Spleen (tissue), 11 donors: ENCODE measurements around the gene FHL2. TPM values are rescaled to one million over a fixed set of nuclear protein-coding genes. Genes with fewer than 3 reads are reported as not detected.

ENCODE experiments used
- DNase-seq: peaks from one replicate; pipeline ENCODE4 v3.0.0-alpha.2; 2020
- H3K27ac ChIP-seq, 8 donors: fragments of 200-600 bp; sonication (generic) in 7 of 8; 1 replicate in 4 of 8; 2 replicates in 4 of 8; pipeline versions ENCODE4 v1.5.0 to v1.8.0; 2016 to 2021; ENCODE audit warnings: inconsistent platforms in 4 of 8, mild to moderate bottlenecking in 4 of 8, moderate library complexity in 1 of 8
- H3K27me3 ChIP-seq, 7 donors: fragments of 200-600 bp; sonication (generic) in 6 of 7; replicated peaks in 1 of 7; 1 replicate in 4 of 7; 2 replicates in 3 of 7; pipeline versions ENCODE4 v1.5.0 to v1.8.0; 2016 to 2021; ENCODE audit warnings: inconsistent platforms in 3 of 7, mild to moderate bottlenecking in 1 of 7
- H3K36me3 ChIP-seq, 6 donors: fragments of 200-600 bp; sonication (generic) in 5 of 6; 1 replicate in 4 of 6; 2 replicates in 2 of 6; pipeline versions ENCODE4 v1.5.0 to v1.8.0; 2016 to 2021; ENCODE audit warnings: inconsistent platforms in 2 of 6
- H3K4me1 ChIP-seq, 6 donors: fragments of 200-600 bp; sonication (generic) in 5 of 6; 1 replicate in 3 of 6; 2 replicates in 3 of 6; pipeline versions ENCODE4 v1.5.0 to v1.8.0; 2016 to 2021; ENCODE audit warnings: inconsistent platforms in 3 of 6
- H3K4me3 ChIP-seq, 8 donors: fragments of 200-600 bp; sonication (generic) in 7 of 8; 1 replicate in 4 of 8; 2 replicates in 4 of 8; pipeline versions ENCODE4 v1.5.0 to v1.8.0; 2016 to 2021; ENCODE audit warnings: inconsistent platforms in 4 of 8, mild to moderate bottlenecking in 4 of 8, moderate library complexity in 2 of 8
- H3K9me3 ChIP-seq, 8 donors: fragments of 200-600 bp; sonication (generic) in 7 of 8; 1 replicate in 4 of 8; 2 replicates in 4 of 8; pipeline versions ENCODE4 v1.5.0 to v1.8.0; 2016 to 2021; ENCODE audit warnings: inconsistent platforms in 4 of 8
- POLR2A ChIP-seq, 3 donors: fragments of 450-650 bp; IDR thresholded peaks; one replicate each; pipeline ENCODE4 v1.5.1; 2017; ENCODE audit warnings: antibody characterized with exemption in 3 of 3, mild to moderate bottlenecking in 1 of 3
- POLR2AphosphoS5 ChIP-seq, 3 donors: sonication (generic); formaldehyde crosslinking; IDR thresholded peaks; one replicate each; pipeline ENCODE4 v1.5.1; 2017; ENCODE audit warnings: antibody characterized with exemption in 3 of 3
- WGBS, 5 donors: extraction: QIAGEN DNeasy Blood & Tissue Kit in 3 of 5; methylation state at CpG; one replicate each; pipeline versions ENCODE4 v1.1.5 to v1.1.7; 2013 to 2018; 5-methylcytosine and 5-hydroxymethylcytosine counted together
- intact Hi-C: fragments of 100-400 bp; cut with DNase I; formaldehyde crosslinking; loops from one replicate; pipeline ENCODE4 v1.15.0; 2023; ENCODE audit warnings: low total_unique reads
- polyA plus RNA-seq, 3 donors: library from polyadenylated mRNA; stranded (reverse); fragments of 200-250 nt; gene quantifications; one replicate each; pipeline ENCODE4 v1.2.1, GENCODE V29; 2013
- total RNA-seq, 7 donors: library from RNA; depleted of rRNA in 3 of 7; stranded (reverse); fragments of >200 nt in 3 of 7; fragmentation: NEBNext Ultra II Directional in 4 of 7; extraction: Animal tissue kit (Norgen Biotek cat#: 25700) in 4 of 7; gene quantifications; one replicate each; pipeline versions ENCODE4 v1.1.0 to v1.2.1, GENCODE V29; 2016 to 2021
- TF ChIP-seq, protein P1 (sequence below), 11 experiments: fragments of 200-600 bp in 7 of 11; fragments of 450-650 bp in 4 of 11; sonication (generic) in 4 of 11; IDR thresholded peaks in 8 of 11; conservative IDR thresholded peaks in 3 of 11; 1 replicate in 7 of 11; 2 replicates in 4 of 11; pipeline versions ENCODE4 v1.4.0 to v1.8.0; 2016 to 2021; ENCODE audit warnings: antibody characterized with exemption in 11 of 11, inconsistent platforms in 4 of 11, mild to moderate bottlenecking in 1 of 11
- donor health status: healthy with polysubstance abuse.
- donor health status: DM: no; HTN: no; CAD: no; lungs with moderate emphysema.
- donor health status: DM: no; HTN: no; CAD: no.
- donor health status: Bipolar disorder and iron deficiency.
- donor health status: healthy.
- donor health status: DM: no; HTN: no; CAD: no.
- donor health status: DM: yes; HTN: yes; CAD: no.

The FHL2 gene
- total and polyA plus RNA-seq, 10 donors, result 6.8 to 27.4 (median 18.9) TPM

DNA sequence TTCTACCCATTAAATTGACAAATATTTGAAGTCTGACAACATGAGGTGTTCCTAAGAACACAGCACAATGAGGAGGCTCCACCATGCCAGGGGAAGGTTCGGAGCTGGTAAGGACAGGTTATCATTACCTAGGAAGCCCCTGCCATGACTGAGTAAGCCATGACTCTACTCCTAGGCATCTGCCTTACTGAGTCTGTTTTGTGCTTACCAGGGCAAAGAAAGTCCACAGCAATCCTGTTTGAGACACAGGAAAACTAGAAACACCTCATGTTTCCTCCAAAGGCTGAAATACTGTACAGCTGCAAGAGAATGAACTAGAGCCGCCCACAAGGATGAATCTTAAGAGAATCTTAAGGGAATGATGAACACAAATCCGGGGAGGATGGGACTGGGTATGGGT, 80.9 kb downstream of the FHL2 start:
- Histone ChIP-seq H3K4me3 (no peak overlapping the region), H3K27ac (no peak overlapping the region), H3K9me3 (no peaks in the 10 kb centered on the region), H3K4me1 (peaks cover 0 to 47% (median 10%) of the 10 kb centered on the region in 6 donors), H3K27me3 (no peaks in the 10 kb centered on the region), H3K36me3 (peaks cover 0 to 8% (median 0%) of the 10 kb centered on the region in 6 donors)
- no peak for DNase-seq
- WGBS, 5 donors, result 80 to 97% (median 90%) methylated on average over 3 of the region's 3 CpGs
- no peak for TF ChIP-seq POLR2AphosphoS5 (IDR thresholded peaks at IDR 0.05)
- no peak for TF ChIP-seq POLR2A (IDR thresholded peaks at IDR 0.05)
- TF ChIP-seq, protein P1, sequence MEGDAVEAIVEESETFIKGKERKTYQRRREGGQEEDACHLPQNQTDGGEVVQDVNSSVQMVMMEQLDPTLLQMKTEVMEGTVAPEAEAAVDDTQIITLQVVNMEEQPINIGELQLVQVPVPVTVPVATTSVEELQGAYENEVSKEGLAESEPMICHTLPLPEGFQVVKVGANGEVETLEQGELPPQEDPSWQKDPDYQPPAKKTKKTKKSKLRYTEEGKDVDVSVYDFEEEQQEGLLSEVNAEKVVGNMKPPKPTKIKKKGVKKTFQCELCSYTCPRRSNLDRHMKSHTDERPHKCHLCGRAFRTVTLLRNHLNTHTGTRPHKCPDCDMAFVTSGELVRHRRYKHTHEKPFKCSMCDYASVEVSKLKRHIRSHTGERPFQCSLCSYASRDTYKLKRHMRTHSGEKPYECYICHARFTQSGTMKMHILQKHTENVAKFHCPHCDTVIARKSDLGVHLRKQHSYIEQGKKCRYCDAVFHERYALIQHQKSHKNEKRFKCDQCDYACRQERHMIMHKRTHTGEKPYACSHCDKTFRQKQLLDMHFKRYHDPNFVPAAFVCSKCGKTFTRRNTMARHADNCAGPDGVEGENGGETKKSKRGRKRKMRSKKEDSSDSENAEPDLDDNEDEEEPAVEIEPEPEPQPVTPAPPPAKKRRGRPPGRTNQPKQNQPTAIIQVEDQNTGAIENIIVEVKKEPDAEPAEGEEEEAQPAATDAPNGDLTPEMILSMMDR (IDR thresholded peaks at IDR 0.05 in 8 of 11, conservative IDR thresholded peaks at IDR 0.05 in 3 of 11), result no peak
- intact Hi-C loops, result no loop called here

DNA sequence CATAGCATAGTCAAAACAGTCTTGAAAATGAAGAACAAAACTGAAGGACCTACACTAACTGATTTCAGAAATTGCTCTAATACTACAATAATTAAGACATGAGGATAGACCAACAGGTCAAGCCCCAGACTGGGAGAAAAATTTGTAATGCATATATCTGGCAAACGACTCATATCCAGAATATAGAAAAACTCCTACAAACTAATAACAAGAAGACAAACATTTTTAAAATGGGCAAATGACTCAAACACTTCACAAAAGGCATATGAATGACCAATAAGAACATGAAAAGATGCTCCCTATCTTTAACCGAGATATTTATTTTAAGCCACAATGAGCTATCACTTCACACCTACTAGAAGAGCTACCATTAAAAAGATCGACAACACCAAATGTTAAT, 83.5 kb downstream of the FHL2 start:
- no peaks in the 10 kb centered on the region for H3K36me3 ChIP-seq
- no peaks in the 10 kb centered on the region for H3K9me3 ChIP-seq
- no peaks in the 10 kb centered on the region for H3K27me3 ChIP-seq
- no peak overlapping the region for H3K4me3 ChIP-seq
- H3K4me1 ChIP-seq, result peaks cover 0 to 37% (median 8%) of the 10 kb centered on the region in 6 donors
- intact Hi-C loops, result no loop called here
- no peak overlapping the region for H3K27ac ChIP-seq
- WGBS, 5 donors, result 63 to 77% (median 67%) methylated on average over 3 of the region's 3 CpGs
- TF ChIP-seq POLR2A (IDR thresholded peaks at IDR 0.05), result no peak
- TF ChIP-seq, protein P1 (IDR thresholded peaks at IDR 0.05 in 8 of 11, conservative IDR thresholded peaks at IDR 0.05 in 3 of 11), result no peak
- DNase-seq, result no peak

DNA sequence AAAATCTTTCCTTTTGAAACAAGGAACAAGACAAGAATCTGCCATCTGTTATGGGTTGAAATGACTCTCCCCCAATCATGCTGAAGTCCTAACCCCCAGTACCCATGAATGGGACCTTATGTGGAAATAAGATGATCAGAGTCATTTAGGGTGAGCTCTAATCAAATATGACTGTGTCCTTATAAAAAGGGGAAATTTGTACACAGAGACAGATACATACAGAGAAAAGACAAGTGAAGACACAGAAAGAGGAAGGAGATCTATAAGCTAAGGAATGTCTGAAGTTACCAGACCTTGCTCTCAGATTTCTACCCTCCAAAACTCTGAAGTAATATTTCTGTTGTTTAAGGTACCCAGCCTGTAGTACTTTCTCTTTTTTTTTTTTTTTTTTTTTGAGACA, 85.0 kb downstream of the FHL2 start:
- no peak for DNase-seq

More for the DNA sequence above, 85.0 kb downstream of the FHL2 start:
- H3K36me3 ChIP-seq, result peaks cover 0 to 7% (median 0%) of the 10 kb centered on the region in 6 donors
- H3K9me3 ChIP-seq, result peaks cover 0 to 4% (median 0%) of the 10 kb centered on the region in 8 donors
- peaks cover 0 to 41% (median 15%) of the 10 kb centered on the region in 6 donors for H3K4me1 ChIP-seq
- H3K4me3 ChIP-seq, result no peak overlapping the region
- H3K27me3 ChIP-seq, result no peaks in the 10 kb centered on the region
- intact Hi-C loops, result no loop called here
- no peak overlapping the region for H3K27ac ChIP-seq
- no peak for TF ChIP-seq POLR2A (IDR thresholded peaks at IDR 0.05)
- TF ChIP-seq, protein P1 (IDR thresholded peaks at IDR 0.05 in 8 of 11, conservative IDR thresholded peaks at IDR 0.05 in 3 of 11), result no peak
- TF ChIP-seq POLR2AphosphoS5 (IDR thresholded peaks at IDR 0.05), result no peak

Other genes with a start within 250 kb of the FHL2 start
- gene GPR45, start 157.3 kb downstream of the FHL2 start, total RNA-seq, result not detected
- gene GPR45, start 157.3 kb downstream of the FHL2 start, polyA plus RNA-seq, result not detected
- gene TGFBRAP1, start 69.3 kb downstream of the FHL2 start, total RNA-seq, result 10 to 100 TPM; 19.2 to 32.7 (median 24.0) TPM
- 1 to 10 TPM; 4.6 to 7.1 (median 4.7) TPM for gene TGFBRAP1, start 69.3 kb downstream of the FHL2 start, polyA plus RNA-seq
- gene C2orf49, start 61.5 kb downstream of the FHL2 start, total RNA-seq, result 10 to 100 TPM; 13.7 to 33.7 (median 18.3) TPM
- 1 to 10 TPM; 4.3 to 6.7 (median 6.4) TPM for gene C2orf49, start 61.5 kb downstream of the FHL2 start, polyA plus RNA-seq